Loucy (cell line): ENCODE data around the gene TUBGCP5.

Experiments
- H2AFZ ChIP-seq: fragments of 200-600 bp; sonication (generic); 2 replicates; pipeline ENCODE4 v1.6.0; 2016; ENCODE audit warnings: antibody characterized with exemption, mild to moderate bottlenecking, low read length, moderate library complexity
- H3F3A ChIP-seq: fragments of 200-600 bp; 2 replicates; pipeline ENCODE4 v1.6.0; 2016; ENCODE audit warnings: antibody characterized with exemption, low read depth, mild to moderate bottlenecking
- H3K27me3 ChIP-seq: fragments of 200-600 bp; sonication (generic); 2 replicates; pipeline ENCODE4 v1.6.1; 2014; ENCODE audit warnings: low read length, mild to moderate bottlenecking; ENCODE audit not compliant: insufficient read depth, poor library complexity, severe bottlenecking
- H3K36me3 ChIP-seq: fragments of 200-600 bp; sonication (generic); 2 replicates; pipeline ENCODE4 v1.6.1; 2016; ENCODE audit warnings: low read length; ENCODE audit not compliant: insufficient read depth
- H3K4me1 ChIP-seq: fragments of 200-600 bp; sonication (generic); 2 replicates; pipeline ENCODE4 v1.5.1; 2014; ENCODE audit warnings: low read length, mild to moderate bottlenecking; ENCODE audit not compliant: insufficient read depth, poor library complexity, severe bottlenecking
- H3K4me2 ChIP-seq: fragments of 200-600 bp; sonication (generic); 2 replicates; pipeline ENCODE4 v1.6.0; 2014; ENCODE audit warnings: antibody characterized with exemption, low read length, low read depth, mild to moderate bottlenecking; ENCODE audit not compliant: poor library complexity, severe bottlenecking
- H3K4me3 ChIP-seq: fragments of 200-600 bp; sonication (generic); 2 replicates; pipeline ENCODE4 v1.5.1; 2014; ENCODE audit warnings: low read length, mild to moderate bottlenecking, mixed read lengths; ENCODE audit not compliant: poor library complexity, severe bottlenecking
- H3K79me2 ChIP-seq: fragments of 200-600 bp; sonication (generic); 2 replicates; pipeline ENCODE4 v1.6.1; 2014; ENCODE audit warnings: low read length; ENCODE audit not compliant: insufficient read depth
- H3K9ac ChIP-seq: fragments of 200-600 bp; sonication (generic); 2 replicates; pipeline ENCODE4 v1.6.0; 2014; ENCODE audit warnings: mild to moderate bottlenecking, low read depth, low read length, moderate library complexity; ENCODE audit not compliant: poor library complexity, severe bottlenecking
- H3K9me2 ChIP-seq: fragments of 200-600 bp; sonication (generic); replicated peaks from 2 replicates; pipeline ENCODE4 v1.6.1; 2016; ENCODE audit warnings: low read depth, low read length, mixed read lengths
- H3K9me3 ChIP-seq: fragments of 200-600 bp; sonication (generic); 2 replicates; pipeline ENCODE4 v1.6.1; 2014; ENCODE audit warnings: mild to moderate bottlenecking, antibody characterized with exemption, low read length, low read depth; ENCODE audit not compliant: insufficient read depth
- H4K20me1 ChIP-seq: fragments of 200-600 bp; sonication (generic); 2 replicates; pipeline ENCODE4 v1.6.0; 2014; ENCODE audit warnings: antibody characterized with exemption, low read length, mild to moderate bottlenecking; ENCODE audit not compliant: insufficient read depth, poor library complexity, severe bottlenecking
- EZH2phosphoT487 ChIP-seq: fragments of 200-600 bp; IDR thresholded peaks from 2 replicates; pipeline ENCODE4 v1.6.1; 2018; ENCODE audit warnings: antibody characterized with exemption, mild to moderate bottlenecking, moderate library complexity, borderline replicate concordance
- TF ChIP-seq, protein P1 (sequence below): fragments of 200-600 bp; sonication (generic); conservative IDR thresholded peaks from 2 replicates; pipeline ENCODE4 v1.5.1; 2014; ENCODE audit warnings: mild to moderate bottlenecking, antibody characterized with exemption, low read length

Gene TUBGCP5

DNA sequence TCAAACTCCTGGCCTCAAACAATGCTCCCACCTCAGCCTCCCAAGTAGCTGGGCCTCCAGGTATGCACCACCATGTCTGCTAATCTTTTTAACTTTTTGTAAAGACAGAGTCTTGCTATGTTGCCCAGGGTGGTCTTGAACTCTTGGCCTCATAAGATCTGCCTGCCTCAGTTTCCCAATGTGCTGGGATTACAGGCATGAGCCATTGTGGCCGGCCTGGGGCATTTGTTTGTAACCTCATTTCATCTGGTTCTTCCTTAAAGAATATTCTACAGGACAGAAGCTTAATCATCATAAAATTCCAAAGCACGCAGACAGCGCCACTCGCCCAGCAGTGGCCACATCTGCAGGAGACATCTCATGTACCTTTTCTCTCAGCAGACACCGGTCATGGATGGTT lies 35.6 kb downstream of the TUBGCP5 start:
- no peak overlapping the region for H3K9ac ChIP-seq

DNA sequence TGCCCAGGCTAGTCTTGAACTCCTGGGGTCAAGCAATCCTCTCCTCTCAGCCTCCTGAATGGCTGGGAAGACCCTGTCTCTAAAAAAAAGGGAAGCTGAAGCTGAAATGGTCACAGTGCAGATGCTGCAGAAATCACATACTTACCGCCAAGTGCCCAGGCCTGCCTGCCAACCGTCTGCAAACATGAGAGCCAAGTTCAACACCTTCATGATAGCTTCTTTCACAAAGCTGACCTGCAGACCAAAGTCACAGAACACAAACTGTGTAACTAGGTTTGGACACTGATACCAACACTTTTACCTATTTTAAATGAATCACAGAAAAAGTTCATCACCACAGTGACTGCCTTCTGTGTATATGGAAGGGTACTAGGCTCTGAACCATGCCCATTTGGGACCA lies 36.4 kb downstream of the TUBGCP5 start:
- Histone ChIP-seq H3K9me3 (no peaks in the 10 kb centered on the region), H4K20me1 (no peaks in the 10 kb centered on the region), H3K9me2 (no peaks in the 10 kb centered on the region), H3F3A (no peaks in the 10 kb centered on the region), H3K4me2 (no peak overlapping the region), H3K79me2 (no peaks in the 10 kb centered on the region), H3K27me3 (no peaks in the 10 kb centered on the region), H3K4me3 (no peak overlapping the region), H3K4me1 (no peaks in the 10 kb centered on the region), H3K9ac (no peak overlapping the region), H2AFZ (no peak overlapping the region), H3K36me3 (peaks cover 48% of the 10 kb centered on the region; the same call in 1 of the 2 replicates)
- no peak for TF ChIP-seq EZH2phosphoT487

More for the DNA sequence above, 35.6 kb downstream of the TUBGCP5 start:
- Histone ChIP-seq H3K9me3 (no peaks in the 10 kb centered on the region), H3K9me2 (no peaks in the 10 kb centered on the region), H3F3A (no peaks in the 10 kb centered on the region), H3K4me1 (no peaks in the 10 kb centered on the region), H4K20me1 (no peaks in the 10 kb centered on the region), H2AFZ (no peak overlapping the region), H3K4me2 (no peak overlapping the region), H3K79me2 (no peaks in the 10 kb centered on the region), H3K27me3 (no peaks in the 10 kb centered on the region), H3K36me3 (peaks cover 55% of the 10 kb centered on the region; the same call in 1 of the 2 replicates), H3K4me3 (no peak overlapping the region)
- TF ChIP-seq, protein P1, sequence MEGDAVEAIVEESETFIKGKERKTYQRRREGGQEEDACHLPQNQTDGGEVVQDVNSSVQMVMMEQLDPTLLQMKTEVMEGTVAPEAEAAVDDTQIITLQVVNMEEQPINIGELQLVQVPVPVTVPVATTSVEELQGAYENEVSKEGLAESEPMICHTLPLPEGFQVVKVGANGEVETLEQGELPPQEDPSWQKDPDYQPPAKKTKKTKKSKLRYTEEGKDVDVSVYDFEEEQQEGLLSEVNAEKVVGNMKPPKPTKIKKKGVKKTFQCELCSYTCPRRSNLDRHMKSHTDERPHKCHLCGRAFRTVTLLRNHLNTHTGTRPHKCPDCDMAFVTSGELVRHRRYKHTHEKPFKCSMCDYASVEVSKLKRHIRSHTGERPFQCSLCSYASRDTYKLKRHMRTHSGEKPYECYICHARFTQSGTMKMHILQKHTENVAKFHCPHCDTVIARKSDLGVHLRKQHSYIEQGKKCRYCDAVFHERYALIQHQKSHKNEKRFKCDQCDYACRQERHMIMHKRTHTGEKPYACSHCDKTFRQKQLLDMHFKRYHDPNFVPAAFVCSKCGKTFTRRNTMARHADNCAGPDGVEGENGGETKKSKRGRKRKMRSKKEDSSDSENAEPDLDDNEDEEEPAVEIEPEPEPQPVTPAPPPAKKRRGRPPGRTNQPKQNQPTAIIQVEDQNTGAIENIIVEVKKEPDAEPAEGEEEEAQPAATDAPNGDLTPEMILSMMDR: no peak
- TF ChIP-seq EZH2phosphoT487: no peak

DNA sequence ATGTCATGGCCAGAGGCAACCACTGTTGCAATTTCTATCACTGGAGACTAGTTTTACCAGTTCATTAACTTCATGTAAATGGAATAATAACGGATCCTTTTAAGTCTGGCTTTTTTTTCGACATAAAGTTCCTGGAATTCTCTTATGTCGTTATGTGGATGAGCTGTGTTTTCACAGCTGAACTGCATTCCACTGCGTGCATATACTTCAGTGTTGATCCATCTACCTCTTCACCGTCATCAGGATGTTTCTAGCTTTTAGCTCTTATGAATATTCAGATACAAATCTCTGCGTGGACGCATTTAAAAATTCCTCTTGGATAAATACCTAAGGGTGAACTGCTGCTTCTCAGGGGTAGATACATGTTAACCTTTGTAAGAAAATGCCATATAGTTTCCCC lies 43.6 kb downstream of the TUBGCP5 start:
- Histone ChIP-seq H3F3A (no peaks in the 10 kb centered on the region), H3K36me3 (no peaks in the 10 kb centered on the region)
- TF ChIP-seq EZH2phosphoT487: no peak
- TF ChIP-seq, protein P1: no peak

DNA sequence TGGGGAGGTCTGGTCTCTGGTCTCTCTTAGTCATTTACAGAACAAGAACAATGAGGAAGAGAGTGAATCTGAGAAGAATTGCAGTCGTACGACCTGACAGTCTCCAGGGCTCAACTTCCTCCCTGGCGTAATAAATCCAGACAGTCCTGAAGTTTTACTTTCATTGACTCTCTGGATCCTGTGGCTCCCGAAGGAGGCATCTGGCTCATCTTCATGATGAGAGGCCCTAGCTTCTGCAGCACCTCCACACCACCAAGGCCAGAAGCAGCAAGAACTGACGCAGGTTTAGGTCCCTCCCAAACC lies 47.4 kb downstream of the TUBGCP5 start:
- no peaks in the 10 kb centered on the region for H3K9me2 ChIP-seq
- no peak overlapping the region for H3K4me2 ChIP-seq
- no peak overlapping the region for H2AFZ ChIP-seq
- no peaks in the 10 kb centered on the region for H3K9me3 ChIP-seq
- no peaks in the 10 kb centered on the region for H4K20me1 ChIP-seq
- H3K4me3 ChIP-seq: no peak overlapping the region
- TF ChIP-seq EZH2phosphoT487: no peak
- TF ChIP-seq, protein P1: no peak
- H3K9ac ChIP-seq: no peak overlapping the region
- no peaks in the 10 kb centered on the region for H3K4me1 ChIP-seq
- H3K27me3 ChIP-seq: no peaks in the 10 kb centered on the region
- no peaks in the 10 kb centered on the region for H3F3A ChIP-seq
- H3K36me3 ChIP-seq: no peaks in the 10 kb centered on the region
- H3K79me2 ChIP-seq: no peaks in the 10 kb centered on the region

More for the DNA sequence above, 43.6 kb downstream of the TUBGCP5 start:
- Histone ChIP-seq H2AFZ (no peak overlapping the region), H3K9ac (no peak overlapping the region), H3K27me3 (no peaks in the 10 kb centered on the region), H4K20me1 (no peaks in the 10 kb centered on the region), H3K79me2 (no peaks in the 10 kb centered on the region), H3K9me2 (no peaks in the 10 kb centered on the region), H3K4me3 (no peak overlapping the region), H3K4me1 (no peaks in the 10 kb centered on the region), H3K9me3 (no peaks in the 10 kb centered on the region), H3K4me2 (no peak overlapping the region)
